Measurements from ENCODE around the gene MRTFA. TPM values are rescaled to one million over a fixed set of nuclear protein-coding genes. Genes with fewer than 3 reads are reported as not detected.

The MRTFA gene
- total RNA-seq, 1 donor from 2014 or later, result 52.8 TPM

DNA sequence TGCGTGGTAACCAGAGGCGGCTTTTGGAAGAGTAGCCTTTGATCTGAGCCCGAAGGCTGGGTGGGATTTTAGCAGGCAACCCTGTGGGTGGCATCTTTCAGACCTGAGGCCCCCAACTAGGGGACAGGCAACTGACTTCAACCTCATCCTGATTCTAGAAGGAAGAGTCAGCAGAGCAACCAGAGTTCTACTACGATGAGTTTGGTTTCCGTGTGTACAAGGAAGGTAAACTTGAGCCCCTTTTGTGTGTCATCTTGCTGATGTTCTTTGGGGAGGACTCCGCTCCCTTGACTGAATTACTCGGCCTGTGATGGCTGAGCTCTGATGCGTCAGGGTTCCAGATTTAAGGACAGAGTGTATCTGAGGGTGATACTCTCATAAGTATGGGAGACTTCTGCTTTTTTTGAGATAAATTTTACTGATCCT, 234.5 kb downstream of the MRTFA start:
- Mint-ChIP-seq H3K27me3 (ENCODE audit: low read depth) (no peaks in the 10 kb centered on the region), H3K4me3 (no peak overlapping the region), H3K27ac (ENCODE audit: unreplicated experiment) (no peak overlapping the region), H3K4me1 (peaks cover 8% of the 10 kb centered on the region), H3K36me3 (ENCODE audit: low read depth) (peaks cover 7% of the 10 kb centered on the region), H3K9me3 (no peaks in the 10 kb centered on the region)
- TF ChIP-seq, protein P1, sequence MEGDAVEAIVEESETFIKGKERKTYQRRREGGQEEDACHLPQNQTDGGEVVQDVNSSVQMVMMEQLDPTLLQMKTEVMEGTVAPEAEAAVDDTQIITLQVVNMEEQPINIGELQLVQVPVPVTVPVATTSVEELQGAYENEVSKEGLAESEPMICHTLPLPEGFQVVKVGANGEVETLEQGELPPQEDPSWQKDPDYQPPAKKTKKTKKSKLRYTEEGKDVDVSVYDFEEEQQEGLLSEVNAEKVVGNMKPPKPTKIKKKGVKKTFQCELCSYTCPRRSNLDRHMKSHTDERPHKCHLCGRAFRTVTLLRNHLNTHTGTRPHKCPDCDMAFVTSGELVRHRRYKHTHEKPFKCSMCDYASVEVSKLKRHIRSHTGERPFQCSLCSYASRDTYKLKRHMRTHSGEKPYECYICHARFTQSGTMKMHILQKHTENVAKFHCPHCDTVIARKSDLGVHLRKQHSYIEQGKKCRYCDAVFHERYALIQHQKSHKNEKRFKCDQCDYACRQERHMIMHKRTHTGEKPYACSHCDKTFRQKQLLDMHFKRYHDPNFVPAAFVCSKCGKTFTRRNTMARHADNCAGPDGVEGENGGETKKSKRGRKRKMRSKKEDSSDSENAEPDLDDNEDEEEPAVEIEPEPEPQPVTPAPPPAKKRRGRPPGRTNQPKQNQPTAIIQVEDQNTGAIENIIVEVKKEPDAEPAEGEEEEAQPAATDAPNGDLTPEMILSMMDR (conservative IDR thresholded peaks at IDR 0.05), result no peak
- no peak for DNase-seq (ENCODE audit: low read depth, low spot score)

DNA sequence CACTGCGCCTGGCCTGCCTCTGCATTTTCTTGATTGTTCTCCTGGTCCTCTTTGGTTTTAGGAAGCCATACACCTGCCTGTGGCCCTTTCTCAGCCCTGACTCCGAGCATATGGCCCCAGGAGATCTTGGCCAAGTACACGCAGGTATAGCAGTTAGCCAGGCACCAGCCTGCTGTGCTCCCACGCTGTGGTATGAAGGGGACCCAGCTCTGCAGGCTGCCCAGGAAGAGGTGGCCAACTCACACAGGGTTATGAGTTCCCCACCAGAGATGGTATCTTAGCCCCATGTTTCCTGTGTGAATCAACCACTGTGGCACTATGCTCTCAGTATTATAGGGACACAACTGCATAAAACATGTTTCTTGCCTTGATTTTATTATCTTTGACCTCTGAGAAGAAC, 235.0 kb downstream of the MRTFA start:
- H3K27ac Mint-ChIP-seq (ENCODE audit: unreplicated experiment), result no peak overlapping the region
- no peak for DNase-seq (ENCODE audit: low read depth, low spot score)
- peaks cover 13% of the 10 kb centered on the region for H3K4me1 Mint-ChIP-seq
- peaks cover 7% of the 10 kb centered on the region for H3K36me3 Mint-ChIP-seq (ENCODE audit: low read depth)
- H3K27me3 Mint-ChIP-seq (ENCODE audit: low read depth), result no peaks in the 10 kb centered on the region
- no peaks in the 10 kb centered on the region for H3K9me3 Mint-ChIP-seq
- TF ChIP-seq, protein P1 (conservative IDR thresholded peaks at IDR 0.05), result no peak
- no peak overlapping the region for H3K4me3 Mint-ChIP-seq

DNA sequence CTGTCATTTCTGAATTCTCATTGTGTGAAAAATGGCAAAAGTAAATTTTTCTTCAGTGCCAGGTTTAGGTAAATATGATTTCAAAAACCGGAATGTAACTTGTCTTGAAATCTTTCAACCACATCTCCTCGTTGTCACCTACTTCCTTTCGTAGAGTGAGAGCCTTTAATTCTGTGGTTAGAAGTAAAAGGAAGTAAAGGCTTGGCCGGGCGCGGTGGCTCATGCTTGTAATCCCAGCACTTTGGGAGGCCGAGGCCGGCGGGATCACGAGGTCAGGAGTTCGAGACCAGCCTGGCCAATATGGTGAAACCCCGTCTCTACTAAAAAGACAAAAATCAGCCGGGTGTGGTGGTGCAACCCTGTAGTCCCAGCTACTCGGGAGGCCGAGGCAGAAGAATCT, 236.4 kb downstream of the MRTFA start:
- no peak overlapping the region for H3K4me3 Mint-ChIP-seq
- TF ChIP-seq, protein P1 (conservative IDR thresholded peaks at IDR 0.05), result no peak
- H3K9me3 Mint-ChIP-seq, result no peaks in the 10 kb centered on the region
- H3K4me1 Mint-ChIP-seq, result peaks cover 15% of the 10 kb centered on the region
- no peak overlapping the region for H3K27ac Mint-ChIP-seq (ENCODE audit: unreplicated experiment)
- H3K27me3 Mint-ChIP-seq (ENCODE audit: low read depth), result no peaks in the 10 kb centered on the region
- peaks cover 7% of the 10 kb centered on the region for H3K36me3 Mint-ChIP-seq (ENCODE audit: low read depth)
- DNase-seq (ENCODE audit: low read depth, low spot score), result no peak

DNA sequence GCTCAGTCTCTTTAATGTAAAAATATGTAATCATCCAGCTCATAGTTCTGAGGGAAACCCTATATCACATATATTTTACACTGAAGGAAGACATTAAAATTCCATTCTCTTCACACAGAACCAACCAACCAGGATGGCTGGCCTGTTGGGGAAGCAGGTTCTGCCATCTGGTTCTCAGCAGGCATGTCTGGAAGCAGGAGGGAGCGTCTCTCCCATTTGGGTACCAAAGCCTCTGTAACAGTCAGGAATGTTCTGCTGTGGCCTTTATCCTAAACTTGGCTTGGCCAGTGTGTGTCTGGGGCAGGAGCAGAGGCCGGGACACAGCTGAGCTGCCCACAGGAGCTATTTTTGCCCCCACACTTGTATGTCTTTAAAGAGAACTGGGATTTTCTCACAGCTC, 236.9 kb downstream of the MRTFA start:
- Mint-ChIP-seq H3K9me3 (no peaks in the 10 kb centered on the region), H3K4me3 (no peak overlapping the region), H3K36me3 (ENCODE audit: low read depth) (peaks cover 7% of the 10 kb centered on the region), H3K27ac (ENCODE audit: unreplicated experiment) (no peak overlapping the region), H3K4me1 (peaks cover 15% of the 10 kb centered on the region), H3K27me3 (ENCODE audit: low read depth) (no peaks in the 10 kb centered on the region)
- no peak for DNase-seq (ENCODE audit: low read depth, low spot score)
- TF ChIP-seq, protein P1 (conservative IDR thresholded peaks at IDR 0.05), result no peak

DNA sequence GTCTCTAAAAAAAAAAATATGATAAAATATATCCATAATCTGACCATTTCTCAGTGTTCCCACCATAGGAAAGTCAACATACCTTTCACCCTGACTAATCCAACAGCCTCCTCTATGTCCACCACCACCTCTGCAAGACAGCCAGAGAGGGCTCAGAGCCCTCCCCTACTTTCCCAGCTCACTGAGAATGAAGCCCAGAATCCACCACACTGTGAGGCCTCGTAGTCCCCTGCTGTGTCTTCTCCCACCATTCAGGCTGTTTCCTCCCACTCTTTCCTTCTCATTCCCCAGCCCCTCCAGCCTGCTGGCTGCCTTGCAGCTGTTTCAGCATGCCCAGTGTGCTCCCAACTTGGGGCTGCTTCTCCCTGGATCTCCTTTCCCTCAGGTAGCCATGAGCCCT, 239.1 kb downstream of the MRTFA start:
- H3K4me1 Mint-ChIP-seq, result peaks cover 15% of the 10 kb centered on the region
- peak overlapping the region; percentile 64 for H3K4me3 Mint-ChIP-seq
- peak overlapping the region; percentile 84 for H3K27ac Mint-ChIP-seq (ENCODE audit: unreplicated experiment)
- H3K36me3 Mint-ChIP-seq (ENCODE audit: low read depth), result no peaks in the 10 kb centered on the region
- H3K9me3 Mint-ChIP-seq, result no peaks in the 10 kb centered on the region
- no peaks in the 10 kb centered on the region for H3K27me3 Mint-ChIP-seq (ENCODE audit: low read depth)
- no peak for DNase-seq (ENCODE audit: low read depth, low spot score)
- TF ChIP-seq, protein P1 (conservative IDR thresholded peaks at IDR 0.05), result no peak

DNA sequence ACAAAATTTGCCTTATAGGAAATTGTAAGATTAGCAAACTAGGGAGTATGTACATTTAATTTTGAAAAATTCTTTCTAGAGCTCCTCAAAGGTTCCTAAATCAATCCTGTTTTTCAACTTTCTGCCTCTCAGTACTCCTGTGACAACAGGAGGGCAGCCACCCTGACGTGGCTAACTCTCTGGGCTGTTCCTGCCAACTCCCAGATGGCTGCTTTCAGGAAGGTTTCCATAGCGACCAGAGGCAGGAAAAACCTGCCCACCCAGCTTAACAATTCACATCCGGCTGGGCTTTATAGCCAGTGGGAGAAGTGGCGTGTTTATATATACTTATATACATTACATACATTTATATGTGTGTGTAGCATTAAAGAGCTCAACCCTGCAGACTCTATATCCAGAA, 239.6 kb downstream of the MRTFA start:
- no peaks in the 10 kb centered on the region for H3K9me3 Mint-ChIP-seq
- H3K27me3 Mint-ChIP-seq (ENCODE audit: low read depth), result no peaks in the 10 kb centered on the region
- H3K36me3 Mint-ChIP-seq (ENCODE audit: low read depth), result no peaks in the 10 kb centered on the region
- DNase-seq (ENCODE audit: low read depth, low spot score), result no peak
- H3K27ac Mint-ChIP-seq (ENCODE audit: unreplicated experiment), result peak overlapping the region; percentile 28
- peak overlapping the region; percentile 8 for H3K4me3 Mint-ChIP-seq
- H3K4me1 Mint-ChIP-seq, result peaks cover 15% of the 10 kb centered on the region
- TF ChIP-seq, protein P1 (conservative IDR thresholded peaks at IDR 0.05), result no peak

Measured in neural crest cell (in vitro differentiated cells).